ENCODE measurements around the gene SUSD4.

The SUSD4 gene

GRCh38 chr1:223214261-223214807, 149.6 kb downstream of the SUSD4 start:
- DNase-seq (ENCODE audit: low read depth in 2 of 2), result no peak

- no peak for DNase-seq (ENCODE audit: low read depth in 2 of 2)
These were observed 151.5 kb downstream of the SUSD4 start for GRCh38 chr1:223212441-223212840.

GRCh38 chr1:223211323-223211985, 152.5 kb downstream of the SUSD4 start:
- DNase-seq (ENCODE audit: low read depth in 2 of 2), result no peak

GRCh38 chr1:223210788-223211120, 153.2 kb downstream of the SUSD4 start:
- DNase-seq (ENCODE audit: low read depth in 2 of 2), result no peak

- DNase-seq (ENCODE audit: low read depth in 2 of 2), result no peak
These were observed 153.8 kb downstream of the SUSD4 start for GRCh38 chr1:223209992-223210787.

GRCh38 chr1:223209293-223209898, 154.6 kb downstream of the SUSD4 start:
- no peak for DNase-seq (ENCODE audit: low read depth in 2 of 2)

GRCh38 chr1:223208164-223209076, 155.6 kb downstream of the SUSD4 start:
- DNase-seq (ENCODE audit: low read depth in 2 of 2), result no peak

- DNase-seq (ENCODE audit: low read depth in 2 of 2), result no peak
These were observed 156.5 kb downstream of the SUSD4 start for GRCh38 chr1:223207293-223208066.

- no peak for DNase-seq (ENCODE audit: low read depth in 2 of 2)
These were observed 159.6 kb downstream of the SUSD4 start for GRCh38 chr1:223204424-223204823.

- no peak for DNase-seq (ENCODE audit: low read depth in 2 of 2)
These were observed 160.3 kb downstream of the SUSD4 start for GRCh38 chr1:223203694-223204093.

- no peak for DNase-seq (ENCODE audit: low read depth in 2 of 2)
These were observed 161.0 kb downstream of the SUSD4 start for GRCh38 chr1:223203034-223203408.

- DNase-seq (ENCODE audit: low read depth in 2 of 2), result no peak
These were observed 161.5 kb downstream of the SUSD4 start for GRCh38 chr1:223202376-223203033.

GRCh38 chr1:223201967-223202366, 162.0 kb downstream of the SUSD4 start:
- no peak for DNase-seq (ENCODE audit: low read depth in 2 of 2)

- no peak for DNase-seq (ENCODE audit: low read depth in 2 of 2)
These were observed 163.1 kb downstream of the SUSD4 start for GRCh38 chr1:223200903-223201302.

GRCh38 chr1:223199094-223199647, 164.8 kb downstream of the SUSD4 start:
- DNase-seq (ENCODE audit: low read depth in 2 of 2), result no peak

GRCh38 chr1:223198628-223198965, 165.4 kb downstream of the SUSD4 start:
- DNase-seq (ENCODE audit: low read depth in 2 of 2), result no peak

GRCh38 chr1:223197923-223198627, 165.9 kb downstream of the SUSD4 start:
- DNase-seq (ENCODE audit: low read depth in 2 of 2), result no peak

- peak; percentile 42 to 52 for DNase-seq (ENCODE audit: low read depth in 2 of 2)
These were observed 173.9 kb downstream of the SUSD4 start for GRCh38 chr1:223189903-223190724.

- DNase-seq (ENCODE audit: low read depth in 2 of 2), result no peak
These were observed 174.5 kb downstream of the SUSD4 start for GRCh38 chr1:223189525-223189902.
